Measurements from ENCODE around the gene SPATS2L.

DNA sequence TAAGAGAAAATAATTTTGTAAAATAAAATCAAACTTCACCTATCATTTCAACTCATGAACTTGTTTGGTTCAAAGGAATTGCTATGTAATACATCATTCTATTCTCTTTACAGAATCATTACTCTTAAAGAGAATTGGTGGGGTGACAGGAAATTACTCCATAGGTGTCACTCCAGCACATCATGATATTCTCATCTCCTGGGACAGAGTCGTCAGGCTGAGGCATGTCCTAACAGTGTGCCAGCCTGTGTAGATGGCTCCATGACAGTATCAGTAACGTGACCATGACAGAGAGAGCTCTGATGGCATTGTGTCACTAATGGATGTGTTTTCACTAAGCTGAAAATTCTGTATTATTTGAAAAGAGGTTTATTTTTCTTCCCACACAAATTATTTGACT, 13.9 kb downstream of the SPATS2L start:
- no peak for TF ChIP-seq CTCF (conservative IDR thresholded peaks at IDR 0.05; ENCODE audit: low read depth, low read length)
- no peak for TF ChIP-seq EZH2phosphoT487 (IDR thresholded peaks at IDR 0.05; ENCODE audit: borderline replicate concordance, low read length)
- no peak for TF ChIP-seq EZH2 (IDR thresholded peaks at IDR 0.05; ENCODE audit: low read length, unreplicated experiment)
